GM12878 (cell line): ENCODE results near the gene TSPO2. TPM values are rescaled to one million over a fixed set of nuclear protein-coding genes. Genes with fewer than 3 reads are reported as not detected.

Experiments
- CEBPB ChIP-seq, 2 experiments: fragments of 150-350 bp in 1 of 2; IDR thresholded peaks; 2 replicates each; pipeline ENCODE4 v1.6.1; 2012 to 2014; ENCODE audit warnings: low read depth in 2 of 2, low read length in 2 of 2, borderline replicate concordance in 1 of 2, inconsistent platforms in 1 of 2
- CUX1 ChIP-seq: IDR thresholded peaks from 2 replicates; pipeline ENCODE4 v1.6.1; 2012; ENCODE audit warnings: improper control_type of control experiment, low read depth, low read length; ENCODE audit not compliant: insufficient replicate concordance
- FOXM1 ChIP-seq: IDR thresholded peaks from 2 replicates; pipeline ENCODE4 v1.6.1; 2012; ENCODE audit warnings: low read depth, mild to moderate bottlenecking, inconsistent platforms, low read length, moderate library complexity
- JUND ChIP-seq: IDR thresholded peaks from 2 replicates; pipeline ENCODE4 v1.6.1; 2012; ENCODE audit warnings: low read depth, mild to moderate bottlenecking, low read length, improper control_type of control experiment, moderate library complexity
- KLF5 ChIP-seq: fragments of 450-650 bp; IDR thresholded peaks from 2 replicates; pipeline ENCODE4 v1.6.1; 2014; ENCODE audit warnings: mild to moderate bottlenecking; ENCODE audit not compliant: partially characterized antibody
- MEF2A ChIP-seq: IDR thresholded peaks from 2 replicates; pipeline ENCODE4 v1.6.1; 2011; ENCODE audit warnings: low read depth, mild to moderate bottlenecking, low read length, moderate library complexity; ENCODE audit not compliant: insufficient read depth
- MEF2B ChIP-seq: fragments of 450-650 bp; IDR thresholded peaks from 2 replicates; pipeline ENCODE4 v1.6.1; 2018; ENCODE audit warnings: mild to moderate bottlenecking, moderate library complexity; ENCODE audit not compliant: partially characterized antibody, poor library complexity, severe bottlenecking
- MTA3 ChIP-seq: IDR thresholded peaks from 2 replicates; pipeline ENCODE4 v1.6.1; 2012; ENCODE audit warnings: low read length, inconsistent platforms, borderline replicate concordance
- MXI1 ChIP-seq: fragments of 150-350 bp; IDR thresholded peaks from 2 replicates; pipeline ENCODE4 v1.6.1; 2011; ENCODE audit warnings: low read depth, mild to moderate bottlenecking, inconsistent platforms, low read length, improper control_type of control experiment
- NFXL1 ChIP-seq: fragments of 450-650 bp; IDR thresholded peaks from 2 replicates; pipeline ENCODE4 v1.6.1; 2017; ENCODE audit warnings: antibody characterized with exemption, mild to moderate bottlenecking, borderline replicate concordance
- NR2C1 ChIP-seq: fragments of 450-650 bp; IDR thresholded peaks from 2 replicates; pipeline ENCODE4 v1.6.1; 2017; ENCODE audit warnings: antibody characterized with exemption, mild to moderate bottlenecking, moderate library complexity
- RBBP5 ChIP-seq: fragments of 200-600 bp; sonication (generic); conservative IDR thresholded peaks from 2 replicates; pipeline ENCODE4 v1.6.1; 2016
- RCOR1 ChIP-seq: conservative IDR thresholded peaks from 2 replicates; pipeline ENCODE4 v1.6.1; 2012; ENCODE audit warnings: low read depth, low read length, improper control_type of control experiment
- RELA ChIP-seq: fragments of 450-650 bp; IDR thresholded peaks from 2 replicates; pipeline ENCODE4 v1.8.0; 2014; ENCODE audit warnings: borderline replicate concordance; ENCODE audit not compliant: partially characterized antibody
- SMAD5 ChIP-seq: IDR thresholded peaks from 2 replicates; pipeline ENCODE4 v1.6.1; 2016; ENCODE audit warnings: antibody characterized with exemption, low read depth
- USF2 ChIP-seq: IDR thresholded peaks from 2 replicates; pipeline ENCODE4 v1.6.1; 2011; ENCODE audit warnings: low read depth, low read length, improper control_type of control experiment, borderline replicate concordance
- ZNF24 ChIP-seq: fragments of 450-650 bp; IDR thresholded peaks from 2 replicates; pipeline ENCODE4 v1.6.1; 2017; ENCODE audit warnings: antibody characterized with exemption, mild to moderate bottlenecking
- polyA plus RNA-seq, 11 experiments: library from polyadenylated mRNA; depleted of rRNA in 4 of 11; unstranded in 6 of 11; stranded (reverse) in 5 of 11; fragments of >200 nt; fragmentation: Nextera tagmentation in 4 of 11; fragmentation: Illumina TruSeq in 1 of 11; extraction: Ambion mirVana in 4 of 11; extraction: Trizol in 1 of 11; gene quantifications; 1 replicate in 1 of 11; 2 replicates in 10 of 11; pipeline versions ENCODE4 v1.2.1 to v1.2.3, GENCODE V29; 2011 to 2016; ENCODE audit warnings: inconsistent platforms in 2 of 11, missing spikeins in 2 of 11, low read depth in 1 of 11
- total RNA-seq, 4 experiments: library from RNA; depleted of rRNA in 3 of 4; stranded (reverse); fragments of >200 nt in 3 of 4; fragmentation: Illumina TruSeq in 1 of 4; extraction: Trizol in 1 of 4; gene quantifications; 2 replicates each; pipeline versions ENCODE4 v1.2.1 to v1.2.3, GENCODE V29; 2013 to 2021
- TF ChIP-seq, protein P1 (sequence below), 3 experiments: IDR thresholded peaks in 2 of 3; conservative IDR thresholded peaks in 1 of 3; 2 replicates each; pipeline ENCODE4 v1.5.1; 2011; ENCODE audit warnings: low read depth in 3 of 3, low read length in 3 of 3, mild to moderate bottlenecking in 3 of 3, control low read depth in 2 of 3, moderate library complexity in 2 of 3, inconsistent platforms in 1 of 3, mixed read lengths in 1 of 3; ENCODE audit not compliant: control insufficient read depth in 2 of 3, insufficient read depth in 1 of 3; ENCODE audit errors: extremely low read depth in 1 of 3
- TF ChIP-seq, protein P2 (sequence below): fragments of 450-650 bp; IDR thresholded peaks from 2 replicates; pipeline ENCODE4 v1.6.1; 2017; ENCODE audit warnings: mild to moderate bottlenecking, moderate library complexity

TSPO2 gene
- total and polyA plus RNA-seq, 10 of the 15 experiments (the other 5 are each of a cell fraction or from before 2014, with no cell fraction given) = not detected

GRCh38 chr6:41071501-41071922, 29.2 kb downstream of the TSPO2 start (continued):
- TF ChIP-seq MEF2A = no peak
- TF ChIP-seq, protein P1, sequence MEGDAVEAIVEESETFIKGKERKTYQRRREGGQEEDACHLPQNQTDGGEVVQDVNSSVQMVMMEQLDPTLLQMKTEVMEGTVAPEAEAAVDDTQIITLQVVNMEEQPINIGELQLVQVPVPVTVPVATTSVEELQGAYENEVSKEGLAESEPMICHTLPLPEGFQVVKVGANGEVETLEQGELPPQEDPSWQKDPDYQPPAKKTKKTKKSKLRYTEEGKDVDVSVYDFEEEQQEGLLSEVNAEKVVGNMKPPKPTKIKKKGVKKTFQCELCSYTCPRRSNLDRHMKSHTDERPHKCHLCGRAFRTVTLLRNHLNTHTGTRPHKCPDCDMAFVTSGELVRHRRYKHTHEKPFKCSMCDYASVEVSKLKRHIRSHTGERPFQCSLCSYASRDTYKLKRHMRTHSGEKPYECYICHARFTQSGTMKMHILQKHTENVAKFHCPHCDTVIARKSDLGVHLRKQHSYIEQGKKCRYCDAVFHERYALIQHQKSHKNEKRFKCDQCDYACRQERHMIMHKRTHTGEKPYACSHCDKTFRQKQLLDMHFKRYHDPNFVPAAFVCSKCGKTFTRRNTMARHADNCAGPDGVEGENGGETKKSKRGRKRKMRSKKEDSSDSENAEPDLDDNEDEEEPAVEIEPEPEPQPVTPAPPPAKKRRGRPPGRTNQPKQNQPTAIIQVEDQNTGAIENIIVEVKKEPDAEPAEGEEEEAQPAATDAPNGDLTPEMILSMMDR (IDR thresholded peaks at IDR 0.05 in 2 of 3, conservative IDR thresholded peaks at IDR 0.05 in 1 of 3; ENCODE audit: control insufficient read depth in 2 of 3, extremely low read depth in 1 of 3, insufficient read depth in 1 of 3, low read depth in 3 of 3, low read length in 3 of 3) = peak in 1 of 3 experiments; percentile 20; a peak in 1 of 6 replicates
- no peak for TF ChIP-seq KLF5
- TF ChIP-seq CUX1 = no peak
- no peak for TF ChIP-seq USF2
- no peak for TF ChIP-seq CEBPB (IDR thresholded peaks at IDR 0.05; ENCODE audit: borderline replicate concordance in 1 of 2, low read depth in 2 of 2, low read length in 2 of 2)
- TF ChIP-seq MEF2B = no peak
- no peak for TF ChIP-seq JUND
- no peak for TF ChIP-seq RELA
- TF ChIP-seq MTA3 = no peak
- TF ChIP-seq RBBP5 = no peak
- TF ChIP-seq NR2C1 = no peak
- TF ChIP-seq RCOR1 = no peak
- TF ChIP-seq SMAD5 = no peak
- TF ChIP-seq FOXM1 = 0 out of 2 replicates have a peak, but pooled peaks have one; percentile 6
- TF ChIP-seq MXI1 = no peak
- TF ChIP-seq, protein P2, sequence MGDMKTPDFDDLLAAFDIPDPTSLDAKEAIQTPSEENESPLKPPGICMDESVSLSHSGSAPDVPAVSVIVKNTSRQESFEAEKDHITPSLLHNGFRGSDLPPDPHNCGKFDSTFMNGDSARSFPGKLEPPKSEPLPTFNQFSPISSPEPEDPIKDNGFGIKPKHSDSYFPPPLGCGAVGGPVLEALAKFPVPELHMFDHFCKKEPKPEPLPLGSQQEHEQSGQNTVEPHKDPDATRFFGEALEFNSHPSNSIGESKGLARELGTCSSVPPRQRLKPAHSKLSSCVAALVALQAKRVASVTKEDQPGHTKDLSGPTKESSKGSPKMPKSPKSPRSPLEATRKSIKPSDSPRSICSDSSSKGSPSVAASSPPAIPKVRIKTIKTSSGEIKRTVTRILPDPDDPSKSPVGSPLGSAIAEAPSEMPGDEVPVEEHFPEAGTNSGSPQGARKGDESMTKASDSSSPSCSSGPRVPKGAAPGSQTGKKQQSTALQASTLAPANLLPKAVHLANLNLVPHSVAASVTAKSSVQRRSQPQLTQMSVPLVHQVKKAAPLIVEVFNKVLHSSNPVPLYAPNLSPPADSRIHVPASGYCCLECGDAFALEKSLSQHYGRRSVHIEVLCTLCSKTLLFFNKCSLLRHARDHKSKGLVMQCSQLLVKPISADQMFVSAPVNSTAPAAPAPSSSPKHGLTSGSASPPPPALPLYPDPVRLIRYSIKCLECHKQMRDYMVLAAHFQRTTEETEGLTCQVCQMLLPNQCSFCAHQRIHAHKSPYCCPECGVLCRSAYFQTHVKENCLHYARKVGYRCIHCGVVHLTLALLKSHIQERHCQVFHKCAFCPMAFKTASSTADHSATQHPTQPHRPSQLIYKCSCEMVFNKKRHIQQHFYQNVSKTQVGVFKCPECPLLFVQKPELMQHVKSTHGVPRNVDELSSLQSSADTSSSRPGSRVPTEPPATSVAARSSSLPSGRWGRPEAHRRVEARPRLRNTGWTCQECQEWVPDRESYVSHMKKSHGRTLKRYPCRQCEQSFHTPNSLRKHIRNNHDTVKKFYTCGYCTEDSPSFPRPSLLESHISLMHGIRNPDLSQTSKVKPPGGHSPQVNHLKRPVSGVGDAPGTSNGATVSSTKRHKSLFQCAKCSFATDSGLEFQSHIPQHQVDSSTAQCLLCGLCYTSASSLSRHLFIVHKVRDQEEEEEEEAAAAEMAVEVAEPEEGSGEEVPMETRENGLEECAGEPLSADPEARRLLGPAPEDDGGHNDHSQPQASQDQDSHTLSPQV = no peak
- no peak for TF ChIP-seq NFXL1
- TF ChIP-seq ZNF24 = no peak
